Right lobe of liver (tissue), 6 donors: Measurements from ENCODE around the gene DONSON. TPM values are rescaled to one million over a fixed set of nuclear protein-coding genes. Genes with fewer than 3 reads are reported as not detected.
"Not testable (repeated sequence)": the region's sequence is repeated elsewhere in the genome, so short reads cannot be mapped to it uniquely, and the experiment has no call there.

Experiments used
- ATAC-seq, 4 donors: fragments of 200-7000 bp; cut with Tn5 transposase; one replicate each; pipeline ENCODE4 v1.9.1; 2020; ENCODE audit warnings: mild to moderate bottlenecking in 4 of 4, moderate library complexity in 4 of 4
- DNase-seq, 3 donors: peaks; one replicate each; pipeline ENCODE4 v3.0.0-alpha.2; 2020
- H3K27ac ChIP-seq, 3 donors: fragments of 200-600 bp; one replicate each; pipeline ENCODE4 v1.8.0; 2022
- H3K27me3 ChIP-seq, 2 donors: fragments of 200-600 bp; one replicate each; pipeline ENCODE4 v1.8.0; 2022
- H3K36me3 ChIP-seq, 4 donors: fragments of 200-600 bp; sonication (generic) in 1 of 4; one replicate each; pipeline versions ENCODE4 v1.5.1 to v1.8.0; 2017 to 2022; ENCODE audit warnings: control low read depth in 1 of 4
- H3K4me1 ChIP-seq, 4 donors: fragments of 200-600 bp; sonication (generic) in 1 of 4; one replicate each; pipeline versions ENCODE4 v1.5.1 to v1.8.0; 2017 to 2022; ENCODE audit warnings: control low read depth in 1 of 4
- H3K4me3 ChIP-seq, 3 donors: fragments of 200-600 bp; one replicate each; pipeline ENCODE4 v1.8.0; 2022
- H3K9me3 ChIP-seq, 4 donors: fragments of 200-600 bp; sonication (generic) in 1 of 4; one replicate each; pipeline versions ENCODE4 v1.5.1 to v1.8.0; 2017 to 2022; ENCODE audit warnings: control low read depth in 1 of 4
- POLR2A ChIP-seq: fragments of 450-650 bp; IDR thresholded peaks from one replicate; pipeline ENCODE4 v1.6.1; 2017; ENCODE audit warnings: antibody characterized with exemption, mild to moderate bottlenecking
- WGBS: methylation state at CpG from one replicate; pipeline ENCODE4 v1.1.6; 2018; ENCODE audit warnings: low coverage, low lambda C conversion rate; ENCODE audit not compliant: insufficient coverage; ENCODE audit errors: missing lambda C conversion rate; 5-methylcytosine and 5-hydroxymethylcytosine counted together
- intact Hi-C, 2 donors: fragments of 100-400 bp; cut with DNase I; formaldehyde crosslinking; loops; one replicate each; pipeline versions ENCODE4 v1.11.2 to v1.14.1; 2022
- total RNA-seq, 6 experiments: library from RNA; depleted of rRNA in 2 of 6; stranded (reverse); fragments of >200 nt in 2 of 6; fragmentation: NEBNext Ultra II Directional in 3 of 6; extraction: Animal tissue kit (Norgen Biotek cat#: 25700) in 3 of 6; gene quantifications; one replicate each; pipeline versions ENCODE4 v1.1.0 to v1.2.4, GENCODE V29; 2016 to 2023
- TF ChIP-seq, protein P1 (sequence below), 4 donors: fragments of 200-600 bp in 3 of 4; fragments of 450-650 bp in 1 of 4; IDR thresholded peaks; one replicate each; pipeline versions ENCODE4 v1.5.1 to v1.8.0; 2016 to 2022; ENCODE audit warnings: antibody characterized with exemption in 4 of 4, mild to moderate bottlenecking in 2 of 4
- donor health status: DM: no; HTN: yes; CAD: no.
- donor health status: DM: no; HTN: no; CAD: no.
- donor health status: DM: no; HTN: no; CAD: no.
- donor health status: DM: no; HTN: yes; CAD: no.
- donor health status: DM: no; HTN: yes; CAD: no.

The DONSON gene
- total RNA-seq, 6 experiments from 2014 or later, result 6.0 to 13.7 (median 8.4) TPM

DNA sequence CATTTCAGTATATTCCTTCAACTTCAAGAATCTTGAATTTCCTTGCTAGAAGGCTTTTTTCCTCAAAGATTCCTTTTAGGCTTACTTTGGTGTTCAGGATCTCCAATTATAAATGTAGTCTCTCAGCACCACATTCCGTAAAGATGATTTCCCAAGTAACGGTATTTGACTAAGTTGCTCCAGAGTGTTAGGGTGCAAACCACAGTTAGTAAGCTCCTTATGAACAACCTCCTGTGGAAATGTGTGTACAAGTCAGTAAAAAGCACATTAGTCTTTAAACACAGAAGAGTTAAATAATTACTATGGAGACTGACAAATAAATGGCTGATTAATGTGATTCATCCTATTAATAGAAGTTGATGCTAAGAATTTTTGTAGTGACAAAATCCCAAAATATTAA is 10.3 kb downstream of the DONSON start:
- Histone ChIP-seq H3K27ac (no peak overlapping the region), H3K4me3 (no peak overlapping the region), H3K4me1 (peaks cover 0 to 11% (median 3%) of the 10 kb centered on the region in 4 donors), H3K36me3 (peaks cover 0 to 46% (median 12%) of the 10 kb centered on the region in 4 donors), H3K27me3 (no peaks in the 10 kb centered on the region), H3K9me3 (no peaks in the 10 kb centered on the region)
- TF ChIP-seq POLR2A, result no peak
- TF ChIP-seq, protein P1, sequence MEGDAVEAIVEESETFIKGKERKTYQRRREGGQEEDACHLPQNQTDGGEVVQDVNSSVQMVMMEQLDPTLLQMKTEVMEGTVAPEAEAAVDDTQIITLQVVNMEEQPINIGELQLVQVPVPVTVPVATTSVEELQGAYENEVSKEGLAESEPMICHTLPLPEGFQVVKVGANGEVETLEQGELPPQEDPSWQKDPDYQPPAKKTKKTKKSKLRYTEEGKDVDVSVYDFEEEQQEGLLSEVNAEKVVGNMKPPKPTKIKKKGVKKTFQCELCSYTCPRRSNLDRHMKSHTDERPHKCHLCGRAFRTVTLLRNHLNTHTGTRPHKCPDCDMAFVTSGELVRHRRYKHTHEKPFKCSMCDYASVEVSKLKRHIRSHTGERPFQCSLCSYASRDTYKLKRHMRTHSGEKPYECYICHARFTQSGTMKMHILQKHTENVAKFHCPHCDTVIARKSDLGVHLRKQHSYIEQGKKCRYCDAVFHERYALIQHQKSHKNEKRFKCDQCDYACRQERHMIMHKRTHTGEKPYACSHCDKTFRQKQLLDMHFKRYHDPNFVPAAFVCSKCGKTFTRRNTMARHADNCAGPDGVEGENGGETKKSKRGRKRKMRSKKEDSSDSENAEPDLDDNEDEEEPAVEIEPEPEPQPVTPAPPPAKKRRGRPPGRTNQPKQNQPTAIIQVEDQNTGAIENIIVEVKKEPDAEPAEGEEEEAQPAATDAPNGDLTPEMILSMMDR (IDR thresholded peaks at IDR 0.05), result no peak
- DNase-seq (no peak), ATAC-seq (no peak)
- WGBS, result 81% methylated on average over 2 of the region's 2 CpGs
- intact Hi-C loops, result no loop called here

GRCh38 chr21:33576741-33577141 is 11.7 kb downstream of the DONSON start:
- H3K27me3 ChIP-seq, intact Hi-C loops, H3K9me3 ChIP-seq, H3K4me3 ChIP-seq: not testable (repeated sequence)
- peaks cover 0 to 19% (median 7%) of the 10 kb centered on the region in 4 donors for H3K4me1 ChIP-seq
- WGBS, result 18% methylated on average over 2 of the region's 2 CpGs
- ATAC-seq, result peak; percentile 90 to 93 (median 92)
- H3K27ac ChIP-seq, result peak overlapping the region in 1 of 3 donors; percentile 21
- DNase-seq, result peak in 1 of 3 donors; percentile 55
- peaks cover 0 to 59% (median 18%) of the 10 kb centered on the region in 4 donors for H3K36me3 ChIP-seq

- DNase-seq (peak in 2 of 3 donors; percentile 60 to 73), ATAC-seq (peak; percentile 86 to 94 (median 88))
- TF ChIP-seq, protein P1 (IDR thresholded peaks at IDR 0.05), result no peak
- no peak for TF ChIP-seq POLR2A
- Histone ChIP-seq H3K9me3 (no peaks in the 10 kb centered on the region), H3K4me1 (peaks cover 0 to 19% (median 9%) of the 10 kb centered on the region in 4 donors), H3K36me3 (peaks cover 0 to 89% (median 39%) of the 10 kb centered on the region in 4 donors), H3K4me3 (no peak overlapping the region), H3K27me3 (no peaks in the 10 kb centered on the region), H3K27ac (peak overlapping the region in 1 of 3 donors; percentile 44)
- 14% methylated on average over 3 of the region's 3 CpGs for WGBS
- intact Hi-C loops, result no loop called here
Observed at GRCh38 chr21:33572350-33572749, 16.1 kb downstream of the DONSON start.

GRCh38 chr21:33569991-33570390 is 18.5 kb downstream of the DONSON start:
- Histone ChIP-seq H3K27me3 (no peaks in the 10 kb centered on the region), H3K4me1 (peaks cover 0 to 12% (median 4%) of the 10 kb centered on the region in 4 donors), H3K9me3 (no peaks in the 10 kb centered on the region), H3K27ac (no peak overlapping the region), H3K36me3 (peaks cover 0 to 79% (median 37%) of the 10 kb centered on the region in 4 donors), H3K4me3 (no peak overlapping the region)
- intact Hi-C loops, result no loop called here
- 79% methylated on average over 5 of the region's 5 CpGs for WGBS
- ATAC-seq (no peak), DNase-seq (no peak)
- TF ChIP-seq, protein P1 (IDR thresholded peaks at IDR 0.05), result no peak
- TF ChIP-seq POLR2A, result no peak

- 68% methylated on average over 2 of the region's 2 CpGs for WGBS
- Histone ChIP-seq H3K36me3 (peaks cover 0 to 68% (median 31%) of the 10 kb centered on the region in 4 donors), H3K27ac (no peak overlapping the region), H3K27me3 (no peaks in the 10 kb centered on the region), H3K4me1 (peaks cover 0 to 12% (median 4%) of the 10 kb centered on the region in 4 donors), H3K9me3 (no peaks in the 10 kb centered on the region), H3K4me3 (no peak overlapping the region)
- DNase-seq (no peak), ATAC-seq (no peak)
- intact Hi-C loops, result no loop called here
- TF ChIP-seq, protein P1 (IDR thresholded peaks at IDR 0.05), result no peak
- TF ChIP-seq POLR2A, result no peak
Observed at GRCh38 chr21:33568448-33568847, 20.0 kb downstream of the DONSON start.
